22Rv1 (cell line): ENCODE results near the gene PURA.
"Not testable (repeated sequence)": the region's sequence is repeated elsewhere in the genome, so short reads cannot be mapped to it uniquely, and the experiment has no call there.

ENCODE experiments used
- H3K27ac ChIP-seq: fragments of 450-650 bp; 2 replicates; pipeline ENCODE4 v1.5.1; 2017
- ZFX ChIP-seq: fragments of 450-650 bp; IDR thresholded peaks from 2 replicates; pipeline ENCODE4 v1.6.1; 2017; ENCODE audit warnings: antibody characterized with exemption, borderline replicate concordance
- TF ChIP-seq, protein P1 (sequence below): fragments of 450-650 bp; IDR thresholded peaks from 2 replicates; pipeline ENCODE4 v1.5.1; 2017; ENCODE audit warnings: mild to moderate bottlenecking

PURA gene

DNA sequence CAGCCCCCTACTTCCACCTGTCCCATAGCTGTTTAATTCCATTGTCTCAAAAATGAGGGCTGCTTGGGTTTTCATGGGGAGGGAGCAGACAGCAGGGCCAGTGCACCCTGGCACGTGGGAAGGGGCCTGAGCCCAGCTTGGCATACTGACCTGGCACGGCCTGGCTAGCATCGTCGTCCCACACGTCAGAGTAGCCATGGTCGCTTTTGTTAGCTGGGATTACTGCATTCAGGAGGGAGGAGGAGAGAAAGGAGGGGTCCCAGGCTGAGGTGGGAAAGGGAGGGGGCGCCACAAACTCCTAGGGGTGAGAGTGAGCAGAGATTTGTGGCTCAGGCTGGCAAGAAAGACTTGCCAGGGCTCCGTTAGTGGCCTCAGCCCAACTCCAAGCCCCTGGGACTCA is 40.0 kb downstream of the PURA start:
- TF ChIP-seq ZFX: no peak
- TF ChIP-seq, protein P1, sequence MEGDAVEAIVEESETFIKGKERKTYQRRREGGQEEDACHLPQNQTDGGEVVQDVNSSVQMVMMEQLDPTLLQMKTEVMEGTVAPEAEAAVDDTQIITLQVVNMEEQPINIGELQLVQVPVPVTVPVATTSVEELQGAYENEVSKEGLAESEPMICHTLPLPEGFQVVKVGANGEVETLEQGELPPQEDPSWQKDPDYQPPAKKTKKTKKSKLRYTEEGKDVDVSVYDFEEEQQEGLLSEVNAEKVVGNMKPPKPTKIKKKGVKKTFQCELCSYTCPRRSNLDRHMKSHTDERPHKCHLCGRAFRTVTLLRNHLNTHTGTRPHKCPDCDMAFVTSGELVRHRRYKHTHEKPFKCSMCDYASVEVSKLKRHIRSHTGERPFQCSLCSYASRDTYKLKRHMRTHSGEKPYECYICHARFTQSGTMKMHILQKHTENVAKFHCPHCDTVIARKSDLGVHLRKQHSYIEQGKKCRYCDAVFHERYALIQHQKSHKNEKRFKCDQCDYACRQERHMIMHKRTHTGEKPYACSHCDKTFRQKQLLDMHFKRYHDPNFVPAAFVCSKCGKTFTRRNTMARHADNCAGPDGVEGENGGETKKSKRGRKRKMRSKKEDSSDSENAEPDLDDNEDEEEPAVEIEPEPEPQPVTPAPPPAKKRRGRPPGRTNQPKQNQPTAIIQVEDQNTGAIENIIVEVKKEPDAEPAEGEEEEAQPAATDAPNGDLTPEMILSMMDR: no peak
- H3K27ac ChIP-seq: no peak overlapping the region

DNA sequence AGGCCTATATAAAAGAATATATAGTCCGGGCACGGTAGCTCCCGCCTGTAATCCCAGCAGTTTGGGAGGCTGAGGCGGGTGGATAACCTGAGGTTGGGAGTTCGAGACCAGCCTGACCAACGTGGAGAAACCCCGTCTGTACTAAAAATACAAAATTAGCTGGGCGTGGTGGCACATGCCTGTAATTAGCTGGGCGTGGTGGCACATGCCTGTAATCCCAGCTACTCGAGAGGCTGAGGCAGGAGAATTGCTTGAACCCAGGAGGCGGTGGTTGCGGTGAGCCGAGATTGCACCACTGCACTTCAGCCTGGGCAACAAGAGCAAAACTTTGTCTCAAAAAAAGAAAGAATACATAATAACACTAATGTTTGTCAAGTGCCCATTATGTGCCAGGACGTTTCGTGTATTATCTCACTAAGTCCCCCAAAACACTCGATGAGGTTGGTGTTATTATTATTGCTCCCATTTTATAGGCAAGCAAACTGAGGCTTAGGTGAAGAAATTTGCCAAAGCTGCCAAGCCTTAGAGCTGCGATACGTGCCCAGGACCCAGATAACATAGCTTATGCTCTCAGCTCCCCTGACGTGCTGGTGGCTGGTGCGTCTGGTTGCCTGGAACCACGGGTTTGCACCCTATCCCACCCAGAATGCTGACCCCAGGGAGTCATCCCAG is 40.9 kb downstream of the PURA start:
- H3K27ac ChIP-seq: not testable (repeated sequence)

DNA sequence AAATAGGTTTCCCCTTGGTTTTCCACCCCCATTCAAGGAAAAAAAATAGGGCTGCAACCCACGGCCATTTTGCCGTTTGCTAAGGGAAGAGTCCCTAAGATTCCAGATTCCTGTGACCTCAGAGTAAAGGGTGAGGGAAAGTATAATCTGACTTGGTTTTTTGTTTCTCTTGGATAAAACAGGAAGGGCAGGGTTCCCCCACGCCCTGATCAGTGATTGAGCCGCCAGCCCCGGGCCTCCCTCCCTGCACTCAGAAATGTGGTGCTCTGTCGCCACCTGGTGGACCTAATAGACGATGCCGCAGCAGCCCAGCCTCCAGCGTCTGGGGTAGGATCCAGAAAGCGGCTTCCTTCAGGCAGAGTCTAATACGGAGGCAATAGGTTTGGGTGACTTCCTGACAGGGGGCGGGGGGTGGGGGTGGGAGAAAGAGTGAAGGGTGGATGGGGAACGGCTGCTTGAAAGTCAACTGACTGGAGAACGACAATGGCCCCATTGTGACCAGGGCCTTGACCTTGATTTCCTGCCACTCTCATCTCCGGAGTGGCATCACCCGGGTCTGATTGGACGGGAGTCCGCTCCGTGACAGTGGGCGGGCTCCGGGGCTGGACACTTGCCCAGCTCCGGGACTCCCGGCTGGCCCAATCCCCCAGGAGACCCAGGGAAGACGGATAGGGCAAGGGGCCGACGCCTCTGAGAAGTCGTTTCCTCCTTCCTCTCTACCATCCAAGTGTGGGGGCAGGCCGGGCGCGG is 43.3 kb downstream of the PURA start:
- TF ChIP-seq, protein P1: peak; percentile 88
- TF ChIP-seq ZFX: no peak
- H3K27ac ChIP-seq: no peak overlapping the region

DNA sequence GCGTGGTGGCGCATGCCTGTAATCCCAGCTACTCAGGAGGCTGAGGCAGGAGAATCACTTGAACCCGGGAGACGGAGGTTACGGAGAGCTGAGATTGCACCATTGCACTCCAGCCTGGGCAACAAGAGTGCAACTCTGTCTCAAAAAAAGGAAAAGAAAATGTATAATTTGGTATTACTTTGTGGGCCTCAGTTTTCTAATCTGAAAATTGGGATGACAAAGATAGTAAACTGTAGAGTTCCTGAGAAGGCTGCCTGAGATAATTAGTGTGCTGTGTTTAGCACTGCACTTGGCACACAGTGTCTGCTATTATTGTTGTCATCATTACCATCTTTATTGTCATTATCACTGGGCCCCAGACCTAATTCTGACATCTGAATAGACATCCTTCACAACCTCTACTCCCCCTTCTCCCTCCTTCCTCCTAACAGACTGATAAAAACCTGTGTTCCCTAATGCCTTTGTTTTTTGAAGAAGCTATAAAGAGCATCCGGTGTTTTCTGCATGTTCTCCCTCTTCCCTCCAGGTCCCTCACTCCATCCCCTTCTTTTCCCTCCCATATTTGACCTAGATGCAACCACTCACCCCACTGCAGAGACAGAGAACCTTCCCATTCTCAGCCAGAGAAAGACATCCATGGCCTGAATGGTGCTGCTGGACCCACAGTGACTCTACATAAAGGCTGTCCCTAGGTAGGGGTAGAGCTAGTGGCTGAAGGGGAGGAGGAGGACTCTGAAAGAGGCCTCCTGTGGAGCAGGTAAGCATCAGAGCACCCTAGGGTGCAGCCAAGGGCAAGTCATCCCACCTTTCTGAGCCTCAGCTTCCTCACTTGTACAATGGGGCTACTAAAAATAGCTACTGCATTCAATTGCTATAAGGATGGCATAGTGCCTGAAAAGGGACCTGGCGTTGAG is 45.4 kb downstream of the PURA start:
- TF ChIP-seq ZFX: no peak
- TF ChIP-seq, protein P1: no peak

DNA sequence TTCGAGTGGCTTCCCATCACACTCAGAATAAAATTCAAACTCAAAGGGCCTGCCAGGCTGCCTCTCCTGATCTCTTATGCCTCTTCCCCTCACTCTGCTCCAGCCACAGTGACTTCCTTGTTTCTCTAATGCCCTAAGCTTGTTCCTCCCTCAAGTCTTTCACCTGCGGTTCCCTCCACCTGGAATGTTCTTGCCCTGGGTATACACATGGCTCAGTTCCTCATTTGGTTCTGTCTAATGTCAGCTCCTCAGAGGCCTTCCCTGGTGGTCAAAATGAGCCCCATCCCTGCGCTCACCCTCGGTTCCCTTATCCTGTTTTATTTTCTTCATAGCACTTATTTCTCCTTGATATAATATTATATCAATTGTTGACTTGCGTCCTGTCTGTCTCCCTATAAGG is 48.4 kb downstream of the PURA start:
- TF ChIP-seq, protein P1: no peak
- no peak for TF ChIP-seq ZFX
- no peak overlapping the region for H3K27ac ChIP-seq

More for the DNA sequence above, 45.4 kb downstream of the PURA start:
- no peak overlapping the region for H3K27ac ChIP-seq

DNA sequence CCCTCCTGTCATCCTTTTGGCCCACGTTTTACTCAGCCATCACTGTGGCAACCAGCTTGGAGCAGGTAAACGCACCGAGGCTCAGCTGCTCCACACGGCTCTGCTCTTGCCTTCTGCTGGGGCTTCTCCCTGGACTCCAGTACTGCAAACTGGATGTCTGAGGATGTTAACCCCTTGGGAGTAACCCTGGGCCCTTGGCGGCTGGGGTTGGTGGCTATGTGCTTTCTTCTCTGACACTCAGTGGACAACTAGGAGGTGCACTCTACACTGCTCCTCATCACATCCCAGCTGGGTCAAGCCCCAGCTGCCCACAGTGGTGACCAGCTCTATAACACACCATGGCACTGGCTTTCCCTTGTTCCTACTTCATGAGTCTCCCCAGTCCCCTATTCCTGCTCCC is 48.9 kb downstream of the PURA start:
- no peak for TF ChIP-seq ZFX
- TF ChIP-seq, protein P1: no peak
- H3K27ac ChIP-seq: no peak overlapping the region

DNA sequence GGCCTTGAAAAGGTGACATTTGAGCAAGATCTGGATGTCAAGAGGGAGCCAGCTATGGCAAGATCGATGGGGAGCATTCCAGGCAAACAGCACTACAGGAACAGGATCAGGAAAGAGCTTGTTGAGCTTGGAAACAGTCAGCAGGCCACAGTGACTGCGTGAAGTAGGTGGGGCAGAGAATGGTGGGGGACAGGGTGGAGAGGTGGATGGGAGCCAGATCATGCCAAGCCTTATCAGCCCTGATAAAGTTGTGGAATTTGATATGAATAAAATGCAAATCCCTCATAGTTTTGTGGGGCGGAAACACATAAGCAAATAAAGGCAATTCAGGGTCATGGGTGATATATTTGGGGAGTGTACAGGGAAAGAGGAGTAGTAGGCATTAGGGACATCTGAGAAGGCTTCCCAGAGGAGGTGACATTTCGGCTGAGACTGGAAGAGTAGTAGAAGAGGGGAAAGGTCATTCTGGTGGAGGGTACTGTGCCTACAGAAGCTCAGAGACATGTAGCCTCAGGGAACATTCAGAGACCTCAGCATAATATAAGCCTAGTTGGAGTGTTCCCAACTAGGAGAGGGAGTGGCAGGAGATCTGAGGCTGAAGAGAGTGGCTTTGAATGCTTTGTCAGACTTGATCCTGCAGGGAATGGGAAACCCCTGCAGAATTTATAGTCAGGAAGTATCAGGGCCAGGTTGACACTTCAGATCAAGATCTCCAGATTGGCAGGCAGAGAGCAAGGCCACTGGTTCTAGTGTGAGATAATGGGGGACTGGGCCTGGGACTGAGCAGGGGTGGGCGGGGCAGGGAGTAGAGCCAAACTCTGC is 51.4 kb downstream of the PURA start:
- TF ChIP-seq, protein P1: no peak
- TF ChIP-seq ZFX: no peak
- H3K27ac ChIP-seq: no peak overlapping the region
